AG04450 (cell line): Measurements from ENCODE around the gene ANP32B. TPM values are rescaled to one million over a fixed set of nuclear protein-coding genes. Genes with fewer than 3 reads are reported as not detected.

ENCODE experiments used
- CTCF ChIA-PET: fragments of 300-600, 350-600 bp; formaldehyde crosslinking; extraction: SDS; loops from one replicate; lab custom pipeline; 2022; ENCODE audit warnings: antibody characterized with exemption, inconsistent platforms; lab: Charles Lee
- POLR2A ChIA-PET: fragments of 350-600 bp; formaldehyde crosslinking; extraction: SDS; loops from one replicate; lab custom pipeline; 2021; ENCODE audit warnings: antibody characterized with exemption, inconsistent platforms; lab: Yijun Ruan, JAX
- DNase-seq: peaks from one replicate; pipeline ENCODE4 v3.0.0-alpha.2; 2011; ENCODE audit warnings: low read depth, low spot score
- H3K27ac ChIP-seq: one replicate; pipeline ENCODE4 v1.5.1; 2012; ENCODE audit warnings: low read depth, low read length, control low read depth
- H3K27me3 ChIP-seq: one replicate; pipeline ENCODE4 v1.6.0; 2012; ENCODE audit warnings: low read length; ENCODE audit not compliant: control insufficient read depth, insufficient read depth
- H3K4me3 ChIP-seq: 2 replicates; pipeline ENCODE4 v1.5.1; 2011; ENCODE audit warnings: mild to moderate bottlenecking, low read depth, low read length, control low read depth
- H3K9me3 ChIP-seq: 2 replicates; pipeline ENCODE4 v1.5.1; 2012; ENCODE audit warnings: low read length; ENCODE audit not compliant: control insufficient read depth, insufficient read depth
- CTCF ChIP-seq: IDR thresholded peaks from 2 replicates; pipeline ENCODE4 v1.5.1; 2011; ENCODE audit warnings: low read depth, low read length, control low read depth, inconsistent platforms
- polyA plus RNA-seq: library from polyadenylated mRNA; depleted of rRNA; stranded (reverse); fragments of >200 nt; gene quantifications from 2 replicates; pipeline ENCODE4 v1.2.3, GENCODE V29; 2011

The ANP32B gene
- polyA plus RNA-seq, 1 experiment = 59.0 TPM

GRCh38 chr9:98008764-98009163 is 25.6 kb downstream of the ANP32B start:
- no peak overlapping the region for H3K4me3 ChIP-seq
- no peaks in the 10 kb centered on the region for H3K9me3 ChIP-seq
- no peak for DNase-seq
- H3K27ac ChIP-seq = no peak overlapping the region
- TF ChIP-seq CTCF = no peak
- ChIA-PET CTCF (no interaction called here), POLR2A (no interaction called here)
- H3K27me3 ChIP-seq = no peaks in the 10 kb centered on the region

GRCh38 chr9:98009437-98009836 is 26.3 kb downstream of the ANP32B start:
- Histone ChIP-seq H3K9me3 (no peaks in the 10 kb centered on the region), H3K27me3 (no peaks in the 10 kb centered on the region), H3K27ac (no peak overlapping the region), H3K4me3 (no peak overlapping the region)
- ChIA-PET POLR2A (no interaction called here), CTCF (no interaction called here)
- DNase-seq = no peak
- TF ChIP-seq CTCF = no peak

GRCh38 chr9:98009936-98010335 is 26.8 kb downstream of the ANP32B start:
- Histone ChIP-seq H3K27ac (no peak overlapping the region), H3K27me3 (no peaks in the 10 kb centered on the region), H3K9me3 (no peaks in the 10 kb centered on the region), H3K4me3 (no peak overlapping the region)
- POLR2A ChIA-PET = interaction anchor here (1.1 kb wide), 1 partner anchor 25 kb away, joined by 3 read pairs; no protein-coding TSS in a partner anchor
- CTCF ChIA-PET = no interaction called here
- no peak for DNase-seq
- no peak for TF ChIP-seq CTCF

GRCh38 chr9:98010445-98010844 is 27.3 kb downstream of the ANP32B start:
- TF ChIP-seq CTCF = no peak
- no peak for DNase-seq
- ChIA-PET CTCF (no interaction called here), POLR2A (interaction anchor here (1.1 kb wide), 1 partner anchor 25 kb away, joined by 3 read pairs; no protein-coding TSS in a partner anchor)
- H3K27ac ChIP-seq = no peak overlapping the region
- H3K27me3 ChIP-seq = no peaks in the 10 kb centered on the region
- no peaks in the 10 kb centered on the region for H3K9me3 ChIP-seq
- no peak overlapping the region for H3K4me3 ChIP-seq

GRCh38 chr9:98011122-98011521 is 28.0 kb downstream of the ANP32B start:
- Histone ChIP-seq H3K27ac (no peak overlapping the region), H3K27me3 (no peaks in the 10 kb centered on the region), H3K4me3 (no peak overlapping the region), H3K9me3 (no peaks in the 10 kb centered on the region)
- no peak for TF ChIP-seq CTCF
- no peak for DNase-seq
- CTCF ChIA-PET = interaction anchor here (1.3 kb wide), 1 partner anchor 12 kb away, joined by 3 read pairs; no protein-coding TSS in a partner anchor
- POLR2A ChIA-PET = interaction anchor here (1.1 kb wide), 1 partner anchor 24 kb away, joined by 3 read pairs; no protein-coding TSS in a partner anchor
